Measurements from ENCODE around the gene PRKCA.

GRCh38 chr17:66834919-66835454 is 532.6 kb downstream of the PRKCA start, which contains the start of gene CACNG5:
- TF ChIP-seq GABPA (IDR thresholded peaks at IDR 0.05; ENCODE audit: low read depth, low read length) (no peak), GABPA (CRISPR knock-in tag; IDR thresholded peaks at IDR 0.05; ENCODE audit: low read depth) (no peak), POGK (CRISPR knock-in tag; conservative IDR thresholded peaks at IDR 0.05) (no peak), TAF1 (CRISPR knock-in tag; IDR thresholded peaks at IDR 0.05) (no peak), SP4 (CRISPR knock-in tag; IDR thresholded peaks at IDR 0.05) (no peak), TCF7L2 (IDR thresholded peaks at IDR 0.05; ENCODE audit: low read depth, low read length) (no peak), TBP (CRISPR knock-in tag; IDR thresholded peaks at IDR 0.05) (no peak), TOE1 (CRISPR knock-in tag; IDR thresholded peaks at IDR 0.05) (no peak), DPF2 (CRISPR knock-in tag; IDR thresholded peaks at IDR 0.05; ENCODE audit: borderline replicate concordance, low read depth) (no peak), CENPT (CRISPR knock-in tag; IDR thresholded peaks at IDR 0.05; ENCODE audit: low read depth) (no peak), POLR2A (IDR thresholded peaks at IDR 0.05; ENCODE audit: insufficient read depth in 1 of 2, low read depth in 2 of 2, low read length in 2 of 2) (no peak)

All from HepG2 (cell line).